Measurements from ENCODE around the gene TNS3. TPM values are rescaled to one million over a fixed set of nuclear protein-coding genes. Genes with fewer than 3 reads are reported as not detected.

Gene TNS3
- total RNA-seq, 1 experiment from 2014 or later = 27.6 TPM

- no peaks in the 10 kb centered on the region for H3K27me3 ChIP-seq
- peaks cover 10% of the 10 kb centered on the region for H3K36me3 ChIP-seq
- H3K4me3 ChIP-seq = no peak overlapping the region
- peak; percentile 27 for DNase-seq
- H3K9me3 ChIP-seq = no peaks in the 10 kb centered on the region
These were observed 210.1 kb downstream of the TNS3 start for GRCh38 chr7:47371733-47372368.

DNA sequence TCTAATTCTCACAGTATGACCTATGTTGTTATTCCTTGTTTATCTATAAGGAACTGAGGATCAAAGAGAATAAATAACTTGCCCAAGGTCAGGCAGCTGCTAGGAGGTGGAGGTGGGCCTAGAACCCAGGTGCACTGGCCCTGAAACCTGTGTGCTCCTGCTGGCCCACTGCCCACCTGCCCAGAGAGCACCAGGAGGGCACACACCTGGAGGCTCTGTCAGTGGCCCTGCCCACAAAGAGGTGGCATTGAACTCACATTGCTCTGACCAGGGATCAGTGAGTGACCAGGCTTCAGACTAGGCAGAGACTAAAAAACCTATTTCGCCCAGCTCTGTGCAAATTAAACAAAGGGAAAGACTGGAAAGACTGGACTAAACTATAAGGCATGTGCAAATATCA is 210.6 kb downstream of the TNS3 start:
- no peaks in the 10 kb centered on the region for H3K27me3 ChIP-seq
- no peak for DNase-seq
- peaks cover 10% of the 10 kb centered on the region for H3K36me3 ChIP-seq
- H3K9me3 ChIP-seq = no peaks in the 10 kb centered on the region
- H3K4me3 ChIP-seq = no peak overlapping the region

DNA sequence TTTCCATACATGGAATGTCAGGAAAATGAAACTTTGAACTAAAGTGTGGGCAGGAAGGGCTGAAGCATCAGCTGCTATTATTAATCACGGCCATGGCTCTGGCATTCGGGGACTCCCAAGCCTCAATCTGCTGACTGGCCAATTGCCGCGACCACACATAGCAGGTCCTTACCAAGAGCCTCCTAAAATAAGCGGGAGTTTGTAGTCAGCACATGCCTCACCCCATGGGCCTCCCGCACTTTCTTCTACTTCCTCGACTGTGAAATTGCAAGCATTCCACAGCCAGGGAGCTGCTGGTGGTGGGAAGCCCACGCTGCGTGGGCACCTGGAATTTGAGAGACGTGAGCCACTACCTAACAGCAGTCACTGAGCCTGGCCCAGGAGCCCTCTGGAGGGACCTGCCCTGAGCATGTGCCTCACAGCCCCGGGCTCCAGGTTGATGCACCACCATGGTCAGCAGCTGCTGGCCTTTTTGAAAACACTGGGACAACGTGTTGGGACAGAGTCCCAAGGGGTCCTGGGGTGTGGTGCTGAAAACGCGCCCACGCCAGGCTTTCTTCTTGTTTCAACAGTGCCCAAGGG is 211.4 kb downstream of the TNS3 start:
- no peak for DNase-seq
- Histone ChIP-seq H3K36me3 (peaks cover 10% of the 10 kb centered on the region), H3K4me3 (no peak overlapping the region), H3K9me3 (no peaks in the 10 kb centered on the region), H3K27me3 (no peaks in the 10 kb centered on the region)

GRCh38 chr7:47369736-47370135 is 212.2 kb downstream of the TNS3 start:
- Histone ChIP-seq H3K4me3 (no peak overlapping the region), H3K9me3 (no peaks in the 10 kb centered on the region), H3K36me3 (peaks cover 10% of the 10 kb centered on the region), H3K27me3 (no peaks in the 10 kb centered on the region)
- DNase-seq = no peak

GRCh38 chr7:47368190-47368812 is 213.6 kb downstream of the TNS3 start:
- Histone ChIP-seq H3K9me3 (no peaks in the 10 kb centered on the region), H3K36me3 (peaks cover 10% of the 10 kb centered on the region), H3K27me3 (no peaks in the 10 kb centered on the region), H3K4me3 (no peak overlapping the region)
- no peak for DNase-seq

- no peak for DNase-seq
- Histone ChIP-seq H3K36me3 (peaks cover 10% of the 10 kb centered on the region), H3K27me3 (no peaks in the 10 kb centered on the region), H3K9me3 (no peaks in the 10 kb centered on the region), H3K4me3 (no peak overlapping the region)
These were observed 214.5 kb downstream of the TNS3 start for GRCh38 chr7:47367369-47367768.

DNA sequence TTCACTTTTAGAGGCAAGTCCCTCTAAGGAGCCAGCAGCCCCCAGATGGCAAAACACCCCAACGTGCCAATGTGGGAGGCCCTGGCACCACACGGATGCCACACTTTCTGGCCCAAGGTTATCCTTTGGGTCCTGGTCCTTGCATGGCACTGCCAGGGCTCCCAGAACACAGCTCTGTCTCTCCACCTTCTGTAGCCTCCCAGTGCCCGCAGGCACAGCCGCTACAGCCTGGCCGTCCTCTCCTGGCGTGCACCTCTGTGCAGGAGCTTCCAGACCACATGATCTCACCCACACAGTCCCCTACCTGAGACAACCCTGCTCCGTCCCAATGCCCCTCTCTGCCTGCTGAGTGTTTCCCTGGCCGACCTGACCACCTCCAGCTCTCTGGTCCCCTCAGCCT is 215.0 kb downstream of the TNS3 start:
- H3K4me3 ChIP-seq = no peak overlapping the region
- H3K36me3 ChIP-seq = peaks cover 10% of the 10 kb centered on the region
- H3K9me3 ChIP-seq = no peaks in the 10 kb centered on the region
- H3K27me3 ChIP-seq = no peaks in the 10 kb centered on the region
- no peak for DNase-seq

- Histone ChIP-seq H3K4me3 (no peak overlapping the region), H3K9me3 (no peaks in the 10 kb centered on the region), H3K27me3 (no peaks in the 10 kb centered on the region), H3K36me3 (peaks cover 10% of the 10 kb centered on the region)
- no peak for DNase-seq
These were observed 215.7 kb downstream of the TNS3 start for GRCh38 chr7:47366211-47366610.

GRCh38 chr7:47362984-47363383 is 218.9 kb downstream of the TNS3 start:
- H3K4me3 ChIP-seq = no peak overlapping the region
- H3K27me3 ChIP-seq = no peaks in the 10 kb centered on the region
- no peaks in the 10 kb centered on the region for H3K9me3 ChIP-seq
- no peak for DNase-seq
- 0 out of 2 replicates have a peak, but pooled peaks cover 2% of the 10 kb centered on the region for H3K36me3 ChIP-seq

- peak; percentile 78 for DNase-seq
- Histone ChIP-seq H3K9me3 (no peaks in the 10 kb centered on the region), H3K36me3 (0 out of 2 replicates have a peak, but pooled peaks cover 2% of the 10 kb centered on the region), H3K4me3 (no peak overlapping the region), H3K27me3 (no peaks in the 10 kb centered on the region)
These were observed 220.1 kb downstream of the TNS3 start for GRCh38 chr7:47361746-47362215.

DNA sequence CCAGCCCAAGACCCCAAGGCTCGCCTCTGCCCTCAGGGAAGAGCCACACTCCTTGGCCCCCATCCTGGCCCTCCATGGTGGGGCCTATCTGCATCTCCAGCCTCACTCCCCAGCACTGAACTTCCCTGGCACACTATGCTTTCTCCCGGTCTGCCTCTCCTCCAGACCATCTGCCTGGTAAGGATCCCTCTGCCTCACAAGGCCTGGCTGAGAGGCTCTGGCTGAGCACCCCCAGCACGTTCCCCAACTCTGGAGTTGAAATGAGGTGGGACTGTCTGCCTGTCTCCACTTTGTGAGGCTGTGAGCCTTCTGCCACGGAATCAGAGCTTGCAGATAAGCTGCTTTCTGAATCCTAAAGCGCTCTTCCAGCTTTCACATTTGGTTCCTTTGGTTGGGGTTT is 220.7 kb downstream of the TNS3 start:
- peaks cover 2% of the 10 kb centered on the region; the same call in 1 of the 2 replicates for H3K36me3 ChIP-seq
- no peak overlapping the region for H3K4me3 ChIP-seq
- H3K27me3 ChIP-seq = no peaks in the 10 kb centered on the region
- no peak for DNase-seq
- H3K9me3 ChIP-seq = no peaks in the 10 kb centered on the region

GRCh38 chr7:47360301-47360900 is 221.5 kb downstream of the TNS3 start:
- H3K4me3 ChIP-seq = no peak overlapping the region
- DNase-seq = no peak
- H3K9me3 ChIP-seq = no peaks in the 10 kb centered on the region
- peaks cover 2% of the 10 kb centered on the region; the same call in 1 of the 2 replicates for H3K36me3 ChIP-seq
- H3K27me3 ChIP-seq = no peaks in the 10 kb centered on the region

- Histone ChIP-seq H3K4me3 (no peak overlapping the region), H3K36me3 (peaks cover 2% of the 10 kb centered on the region; the same call in 1 of the 2 replicates), H3K27me3 (no peaks in the 10 kb centered on the region), H3K9me3 (no peaks in the 10 kb centered on the region)
- DNase-seq = peak; percentile 42
These were observed 222.8 kb downstream of the TNS3 start for GRCh38 chr7:47358944-47359588.

- Histone ChIP-seq H3K9me3 (no peaks in the 10 kb centered on the region), H3K36me3 (peaks cover 2% of the 10 kb centered on the region; the same call in 1 of the 2 replicates), H3K27me3 (no peaks in the 10 kb centered on the region), H3K4me3 (no peak overlapping the region)
- DNase-seq = no peak
These were observed 223.6 kb downstream of the TNS3 start for GRCh38 chr7:47358357-47358756.

- Histone ChIP-seq H3K36me3 (peaks cover 2% of the 10 kb centered on the region; the same call in 1 of the 2 replicates), H3K9me3 (no peaks in the 10 kb centered on the region), H3K27me3 (no peaks in the 10 kb centered on the region), H3K4me3 (no peak overlapping the region)
- DNase-seq = no peak
These were observed 224.0 kb downstream of the TNS3 start for GRCh38 chr7:47357863-47358262.

DNA sequence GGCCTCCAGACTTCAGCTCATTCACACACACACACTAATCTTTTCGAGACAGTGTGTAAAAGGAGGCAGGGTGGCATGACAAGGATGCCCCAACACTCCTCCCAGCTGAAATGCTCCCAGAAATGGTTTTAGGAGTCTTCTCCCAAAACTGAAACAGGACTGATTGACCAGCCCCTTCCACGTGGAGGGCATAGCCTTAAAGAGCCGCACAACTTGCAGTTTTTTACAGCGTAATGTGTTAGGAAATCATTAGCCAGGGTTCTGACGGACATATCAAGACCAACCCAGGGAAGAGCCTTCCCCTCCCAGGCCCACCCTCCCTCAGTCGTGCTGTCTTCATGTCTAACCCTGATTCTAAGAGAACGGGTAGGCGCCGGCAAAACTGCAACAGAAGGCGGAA is 224.6 kb downstream of the TNS3 start:
- Histone ChIP-seq H3K4me3 (no peak overlapping the region), H3K36me3 (peaks cover 2% of the 10 kb centered on the region; the same call in 1 of the 2 replicates), H3K9me3 (no peaks in the 10 kb centered on the region), H3K27me3 (no peaks in the 10 kb centered on the region)
- DNase-seq = no peak

DNA sequence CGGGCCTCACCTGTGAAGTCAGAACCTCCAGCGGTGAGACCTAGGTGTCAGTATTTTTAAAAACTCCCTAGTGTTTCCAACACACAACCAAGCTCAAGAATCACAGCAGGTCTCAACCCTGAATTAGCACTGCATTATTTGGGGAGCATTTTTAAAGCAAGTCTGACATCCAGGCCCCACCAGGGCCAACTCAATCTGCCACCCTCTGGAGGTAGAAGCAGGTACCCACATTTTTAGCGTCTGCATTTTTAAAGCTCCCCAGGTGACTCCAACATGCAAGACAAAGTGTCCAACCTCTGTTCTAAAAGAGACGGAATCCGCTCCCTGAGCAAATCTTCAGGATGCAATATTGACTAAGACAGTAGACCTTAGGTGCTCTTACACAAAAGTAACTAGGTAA is 225.7 kb downstream of the TNS3 start:
- Histone ChIP-seq H3K27me3 (no peaks in the 10 kb centered on the region), H3K4me3 (no peak overlapping the region), H3K36me3 (peaks cover 2% of the 10 kb centered on the region; the same call in 1 of the 2 replicates), H3K9me3 (no peaks in the 10 kb centered on the region)
- DNase-seq = no peak
